ENCODE measurements around the gene SARM1. TPM values are rescaled to one million over a fixed set of nuclear protein-coding genes. Genes with fewer than 3 reads are reported as not detected.

SARM1 gene
- total and polyA plus RNA-seq, 4 donors = 9.3 to 24.6 (median 9.8) TPM

GRCh38 chr17:28343491-28343932 is 28.0 kb upstream of the SARM1 start:
- no peaks in the 10 kb centered on the region for H3K9me3 ChIP-seq (ENCODE audit: control insufficient read depth in 4 of 4, insufficient read depth in 3 of 4, low read length in 3 of 4)
- no peak for TF ChIP-seq CTCF (IDR thresholded peaks at IDR 0.05; ENCODE audit: control extremely low read depth, extremely low read depth)
- WGBS, 2 donors = 84 to 87% methylated on average over 10 of the region's 10 CpGs

GRCh38 chr17:28344011-28344410 is 27.5 kb upstream of the SARM1 start:
- Histone ChIP-seq H3K27me3 (ENCODE audit: control insufficient read depth in 3 of 3, insufficient read depth in 3 of 3, low read length in 2 of 3) (no peaks in the 10 kb centered on the region), H3K9me3 (ENCODE audit: control insufficient read depth in 4 of 4, insufficient read depth in 3 of 4, low read length in 3 of 4) (no peaks in the 10 kb centered on the region), H3K36me3 (ENCODE audit: control insufficient read depth in 4 of 4, insufficient read depth in 4 of 4, low read length in 4 of 4) (peaks cover 18 to 72% (median 59%) of the 10 kb centered on the region in 4 donors), H3K4me3 (no peak overlapping the region), H3K4me1 (ENCODE audit: control insufficient read depth in 5 of 5, insufficient read depth in 5 of 5, low read length in 5 of 5) (peaks cover 0 to 8% (median 0%) of the 10 kb centered on the region in 5 donors), H3K9ac (ENCODE audit: insufficient read depth in 1 of 2, low read length in 2 of 2) (no peak overlapping the region), H3K27ac (ENCODE audit: low read depth in 1 of 2, low read length in 1 of 2) (no peak overlapping the region)
- WGBS, 2 donors = 91% methylated on average over 9 of the region's 9 CpGs
- DNase-seq (no peak), ATAC-seq (ENCODE audit: insufficient read depth, low FRiP score) (no peak)
- no peak for TF ChIP-seq CTCF (IDR thresholded peaks at IDR 0.05; ENCODE audit: control extremely low read depth, extremely low read depth)

More at GRCh38 chr17:28343491-28343932, 28.0 kb upstream of the SARM1 start:
- Histone ChIP-seq H3K36me3 (ENCODE audit: control insufficient read depth in 4 of 4, insufficient read depth in 4 of 4, low read length in 4 of 4) (peaks cover 14 to 68% (median 54%) of the 10 kb centered on the region in 4 donors), H3K27me3 (ENCODE audit: control insufficient read depth in 3 of 3, insufficient read depth in 3 of 3, low read length in 2 of 3) (no peaks in the 10 kb centered on the region), H3K4me3 (no peak overlapping the region), H3K27ac (ENCODE audit: low read depth in 1 of 2, low read length in 1 of 2) (no peak overlapping the region), H3K9ac (ENCODE audit: insufficient read depth in 1 of 2, low read length in 2 of 2) (no peak overlapping the region), H3K4me1 (ENCODE audit: control insufficient read depth in 5 of 5, insufficient read depth in 5 of 5, low read length in 5 of 5) (peaks cover 0 to 8% (median 0%) of the 10 kb centered on the region in 5 donors)
- ATAC-seq (ENCODE audit: insufficient read depth, low FRiP score) = no peak
- DNase-seq = no peak

GRCh38 chr17:28344435-28344901 is 27.0 kb upstream of the SARM1 start:
- H3K27ac ChIP-seq (ENCODE audit: low read depth in 1 of 2, low read length in 1 of 2) = peak overlapping the region in 1 of 2 donors; percentile 9
- H3K4me3 ChIP-seq = no peak overlapping the region
- H3K36me3 ChIP-seq (ENCODE audit: control insufficient read depth in 4 of 4, insufficient read depth in 4 of 4, low read length in 4 of 4) = peaks cover 18 to 73% (median 63%) of the 10 kb centered on the region in 4 donors
- no peaks in the 10 kb centered on the region for H3K9me3 ChIP-seq (ENCODE audit: control insufficient read depth in 4 of 4, insufficient read depth in 3 of 4, low read length in 3 of 4)
- 92 to 94% methylated on average over 19 of the region's 19 CpGs for WGBS, 2 donors
- no peak overlapping the region for H3K9ac ChIP-seq (ENCODE audit: insufficient read depth in 1 of 2, low read length in 2 of 2)
- H3K27me3 ChIP-seq (ENCODE audit: control insufficient read depth in 3 of 3, insufficient read depth in 3 of 3, low read length in 2 of 3) = no peaks in the 10 kb centered on the region
- DNase-seq (no peak), ATAC-seq (ENCODE audit: insufficient read depth, low FRiP score) (no peak)
- peaks cover 0 to 4% (median 0%) of the 10 kb centered on the region in 5 donors for H3K4me1 ChIP-seq (ENCODE audit: control insufficient read depth in 5 of 5, insufficient read depth in 5 of 5, low read length in 5 of 5)
- no peak for TF ChIP-seq CTCF (IDR thresholded peaks at IDR 0.05; ENCODE audit: control extremely low read depth, extremely low read depth)
